Measurements from ENCODE around the gene GOLGA6B.
"Not testable (repeated sequence)": the region's sequence is repeated elsewhere in the genome, so short reads cannot be mapped to it uniquely, and the experiment has no call there.

DNA sequence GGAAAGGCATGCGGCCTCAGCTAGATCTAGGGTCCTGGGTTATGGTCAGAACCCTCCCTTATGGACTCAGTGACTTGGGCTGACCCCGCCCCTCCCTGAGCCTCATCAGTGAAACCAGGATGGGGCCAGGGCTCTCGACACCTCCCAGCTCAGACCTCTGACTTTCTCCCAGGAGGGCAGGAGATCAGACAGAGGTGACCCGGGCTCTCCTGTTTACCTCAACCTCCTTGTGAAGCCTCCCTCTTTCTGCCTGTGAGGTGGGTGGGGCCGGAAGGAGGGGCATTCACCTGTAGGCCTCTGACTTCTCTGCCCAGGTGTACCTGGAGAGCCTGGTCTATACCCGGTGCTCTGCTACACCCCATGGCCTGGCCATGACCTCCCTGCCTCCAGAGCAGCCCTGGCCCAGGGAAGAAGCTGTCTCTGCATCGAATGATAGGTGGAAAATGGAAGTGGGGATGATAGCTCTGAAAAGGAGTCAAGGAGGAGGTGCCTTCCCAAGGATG, 25.4 kb upstream of the GOLGA6B start:
- not testable (repeated sequence) for TF ChIP-seq EZH2phosphoT487 (IDR thresholded peaks at IDR 0.05)
- TF ChIP-seq, protein P1, sequence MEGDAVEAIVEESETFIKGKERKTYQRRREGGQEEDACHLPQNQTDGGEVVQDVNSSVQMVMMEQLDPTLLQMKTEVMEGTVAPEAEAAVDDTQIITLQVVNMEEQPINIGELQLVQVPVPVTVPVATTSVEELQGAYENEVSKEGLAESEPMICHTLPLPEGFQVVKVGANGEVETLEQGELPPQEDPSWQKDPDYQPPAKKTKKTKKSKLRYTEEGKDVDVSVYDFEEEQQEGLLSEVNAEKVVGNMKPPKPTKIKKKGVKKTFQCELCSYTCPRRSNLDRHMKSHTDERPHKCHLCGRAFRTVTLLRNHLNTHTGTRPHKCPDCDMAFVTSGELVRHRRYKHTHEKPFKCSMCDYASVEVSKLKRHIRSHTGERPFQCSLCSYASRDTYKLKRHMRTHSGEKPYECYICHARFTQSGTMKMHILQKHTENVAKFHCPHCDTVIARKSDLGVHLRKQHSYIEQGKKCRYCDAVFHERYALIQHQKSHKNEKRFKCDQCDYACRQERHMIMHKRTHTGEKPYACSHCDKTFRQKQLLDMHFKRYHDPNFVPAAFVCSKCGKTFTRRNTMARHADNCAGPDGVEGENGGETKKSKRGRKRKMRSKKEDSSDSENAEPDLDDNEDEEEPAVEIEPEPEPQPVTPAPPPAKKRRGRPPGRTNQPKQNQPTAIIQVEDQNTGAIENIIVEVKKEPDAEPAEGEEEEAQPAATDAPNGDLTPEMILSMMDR (IDR thresholded peaks at IDR 0.05): not testable (repeated sequence)
